Testis (tissue), 2 donors: ENCODE results near the gene EXD3.

ENCODE experiments used
- CTCF ChIP-seq, 3 experiments: fragments of 450-650 bp in 2 of 3; fragments of 200-600 bp in 1 of 3; sonication (generic) in 1 of 3; IDR thresholded peaks; one replicate each; pipeline ENCODE4 v1.5.1; 2016 to 2019; ENCODE audit warnings: antibody characterized with exemption in 3 of 3, mild to moderate bottlenecking in 2 of 3, moderate library complexity in 1 of 3
- POLR2A ChIP-seq: fragments of 450-650 bp; IDR thresholded peaks from one replicate; pipeline ENCODE4 v1.6.1; 2017; ENCODE audit warnings: antibody characterized with exemption, mild to moderate bottlenecking, moderate library complexity

GRCh38 chr9:137411260-137411644 lies 11.7 kb downstream of the EXD3 start:
- no peak for TF ChIP-seq CTCF (IDR thresholded peaks at IDR 0.05)
- TF ChIP-seq POLR2A, result no peak
